WTC11 (cell line): ENCODE results near the gene MRPL27. TPM values are rescaled to one million over a fixed set of nuclear protein-coding genes. Genes with fewer than 3 reads are reported as not detected.

Source experiments
- JAZF1 ChIP-seq: fragments of 250-450 bp; sonication (Bioruptor Pico); IDR thresholded peaks from 2 replicates; pipeline ENCODE4 v1.9.0; 2021; ENCODE audit warnings: moderate library complexity, mild to moderate bottlenecking, inconsistent platforms
- total RNA-seq: library from RNA; stranded (reverse); gene quantifications from 3 replicates; pipeline ENCODE4 v1.2.3, GENCODE V29; 2021
- TF ChIP-seq, protein P1 (sequence below): sonication (generic); formaldehyde crosslinking; IDR thresholded peaks from 2 replicates; pipeline ENCODE4 v1.8.1; 2022; ENCODE audit warnings: low read depth, missing genetic modification reagents, borderline replicate concordance
- TF ChIP-seq, protein P2 (sequence below): sonication (generic); formaldehyde crosslinking; IDR thresholded peaks from 2 replicates; pipeline ENCODE4 v1.8.0; 2022; ENCODE audit warnings: mild to moderate bottlenecking, missing genetic modification reagents

MRPL27 gene
- total RNA-seq, 1 experiment from 2014 or later = 80.5 TPM

DNA sequence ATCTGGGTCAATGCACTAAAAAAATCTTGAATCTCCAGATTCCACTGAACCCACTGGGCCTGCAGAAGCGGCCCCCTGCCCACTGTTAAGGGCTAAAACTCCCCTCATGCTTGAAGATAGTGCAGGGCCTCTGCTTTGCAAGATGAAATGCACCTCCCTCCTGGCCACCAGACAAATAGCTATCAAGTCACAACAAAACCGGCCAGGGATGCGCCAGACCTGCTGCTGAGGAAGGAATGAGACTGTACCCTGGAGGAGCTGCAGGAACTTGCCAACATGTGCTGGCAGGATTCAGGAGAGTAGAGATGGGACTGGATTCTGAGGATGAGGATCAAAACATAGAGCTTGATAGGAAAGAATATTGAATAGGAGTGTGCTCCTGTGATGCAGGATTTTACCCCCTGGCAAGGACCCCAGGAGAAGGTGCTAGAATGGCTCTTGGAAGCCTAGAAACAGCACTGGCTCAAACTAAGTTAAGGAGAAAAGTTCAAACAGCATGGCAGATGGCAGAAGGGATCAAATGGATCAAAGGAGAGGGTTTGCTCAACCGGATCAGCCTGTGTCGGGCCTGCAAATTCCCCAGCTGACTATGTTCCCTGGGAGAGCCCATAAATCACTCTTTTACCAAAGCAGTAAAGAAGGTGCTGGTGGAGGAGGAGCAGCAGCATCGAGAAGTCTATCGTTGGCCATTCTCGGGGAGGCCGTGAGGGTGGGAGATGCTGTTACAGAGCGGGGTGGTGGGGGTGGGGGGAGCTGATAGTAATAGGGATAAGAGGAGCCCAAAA is 54.3 kb downstream of the MRPL27 start (continued):
- TF ChIP-seq, protein P1, sequence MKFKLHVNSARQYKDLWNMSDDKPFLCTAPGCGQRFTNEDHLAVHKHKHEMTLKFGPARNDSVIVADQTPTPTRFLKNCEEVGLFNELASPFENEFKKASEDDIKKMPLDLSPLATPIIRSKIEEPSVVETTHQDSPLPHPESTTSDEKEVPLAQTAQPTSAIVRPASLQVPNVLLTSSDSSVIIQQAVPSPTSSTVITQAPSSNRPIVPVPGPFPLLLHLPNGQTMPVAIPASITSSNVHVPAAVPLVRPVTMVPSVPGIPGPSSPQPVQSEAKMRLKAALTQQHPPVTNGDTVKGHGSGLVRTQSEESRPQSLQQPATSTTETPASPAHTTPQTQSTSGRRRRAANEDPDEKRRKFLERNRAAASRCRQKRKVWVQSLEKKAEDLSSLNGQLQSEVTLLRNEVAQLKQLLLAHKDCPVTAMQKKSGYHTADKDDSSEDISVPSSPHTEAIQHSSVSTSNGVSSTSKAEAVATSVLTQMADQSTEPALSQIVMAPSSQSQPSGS (CRISPR knock-in tag) = no peak
- TF ChIP-seq, protein P2, sequence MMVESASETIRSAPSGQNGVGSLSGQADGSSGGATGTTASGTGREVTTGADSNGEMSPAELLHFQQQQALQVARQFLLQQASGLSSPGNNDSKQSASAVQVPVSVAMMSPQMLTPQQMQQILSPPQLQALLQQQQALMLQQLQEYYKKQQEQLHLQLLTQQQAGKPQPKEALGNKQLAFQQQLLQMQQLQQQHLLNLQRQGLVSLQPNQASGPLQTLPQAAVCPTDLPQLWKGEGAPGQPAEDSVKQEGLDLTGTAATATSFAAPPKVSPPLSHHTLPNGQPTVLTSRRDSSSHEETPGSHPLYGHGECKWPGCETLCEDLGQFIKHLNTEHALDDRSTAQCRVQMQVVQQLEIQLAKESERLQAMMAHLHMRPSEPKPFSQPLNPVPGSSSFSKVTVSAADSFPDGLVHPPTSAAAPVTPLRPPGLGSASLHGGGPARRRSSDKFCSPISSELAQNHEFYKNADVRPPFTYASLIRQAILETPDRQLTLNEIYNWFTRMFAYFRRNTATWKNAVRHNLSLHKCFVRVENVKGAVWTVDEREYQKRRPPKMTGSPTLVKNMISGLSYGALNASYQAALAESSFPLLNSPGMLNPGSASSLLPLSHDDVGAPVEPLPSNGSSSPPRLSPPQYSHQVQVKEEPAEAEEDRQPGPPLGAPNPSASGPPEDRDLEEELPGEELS (CRISPR knock-in tag) = no peak
- no peak for TF ChIP-seq JAZF1

Other genes with a start within 250 kb of the MRPL27 start
- gene SAMD14, start 243.0 kb downstream of the MRPL27 start, total RNA-seq = 4.5 to 6.0 TPM (median 5.9 TPM) in 3 replicates
- 20.4 to 21.7 TPM (median 20.6 TPM) in 3 replicates for gene PPP1R9B, start 222.5 kb downstream of the MRPL27 start, total RNA-seq
- gene SGCA, start 207.2 kb downstream of the MRPL27 start, total RNA-seq = 0.39 to 1.0 TPM in 2 of 3 replicates, not detected in the other
- gene COL1A1, start 171.6 kb downstream of the MRPL27 start, total RNA-seq = 46.1 to 52.1 TPM (median 50.4 TPM) in 3 replicates
- 9.8 to 10.4 TPM (median 10.3 TPM) in 3 replicates for gene TMEM92, start 98.7 kb downstream of the MRPL27 start, total RNA-seq
- gene XYLT2, start 27.1 kb downstream of the MRPL27 start, total RNA-seq = 35.7 to 39.7 TPM (median 37.9 TPM) in 3 replicates
- 22.8 to 27.1 TPM (median 24.9 TPM) in 3 replicates for gene EME1, start within 50 bp of the MRPL27 start, total RNA-seq
- gene LRRC59, start 24.3 kb upstream of the MRPL27 start, total RNA-seq = 89.3 to 108 TPM (median 90.4 TPM) in 3 replicates
- 19.1 to 19.9 TPM (median 19.7 TPM) in 3 replicates for gene ACSF2, start 53.0 kb upstream of the MRPL27 start, total RNA-seq
- gene CHAD, start 95.7 kb upstream of the MRPL27 start, total RNA-seq = 0.09 TPM in 2 of 3 replicates, not detected in the other
- gene RSAD1, start 105.7 kb upstream of the MRPL27 start, total RNA-seq = 35.1 to 41.5 TPM (median 40.5 TPM) in 3 replicates
- 5.7 to 6.9 TPM (median 6.6 TPM) in 3 replicates for gene MYCBPAP, start 135.3 kb upstream of the MRPL27 start, total RNA-seq
- gene EPN3, start 159.6 kb upstream of the MRPL27 start, total RNA-seq = 6.9 to 8.8 TPM (median 8.1 TPM) in 3 replicates
- gene SPATA20, start 174.0 kb upstream of the MRPL27 start, total RNA-seq = 24.6 to 30.6 TPM (median 26.3 TPM) in 3 replicates
- 5.4 to 6.7 TPM (median 6.2 TPM) in 3 replicates for gene CACNA1G, start 187.5 kb upstream of the MRPL27 start, total RNA-seq